Measurements from ENCODE around the gene SRGAP1.

The SRGAP1 gene

DNA sequence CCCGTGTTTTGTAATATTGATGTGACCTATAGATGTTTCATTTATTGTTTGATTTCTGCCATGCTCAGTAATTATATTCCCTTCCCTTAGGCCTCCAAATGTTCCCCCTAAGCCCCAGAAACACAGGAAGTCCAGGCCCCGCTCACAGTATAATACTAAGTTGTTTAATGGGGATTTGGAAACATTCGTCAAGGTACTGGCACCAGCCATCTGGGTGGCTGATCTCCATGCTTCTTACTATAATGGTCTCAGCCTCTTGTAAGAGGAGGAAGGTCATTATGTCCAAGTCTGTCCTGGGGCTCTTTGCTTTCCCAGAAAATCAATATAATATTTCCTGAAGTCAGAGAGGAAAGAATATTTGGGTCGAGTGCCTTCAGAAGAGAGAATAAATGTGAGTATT is 246.7 kb downstream of the SRGAP1 start:
- in situ Hi-C loops (cut with HindIII; ENCODE audit: low sequenced_read_pairs), result loop anchor here (10.0 kb wide), 1 partner anchor 94 kb away; no protein-coding TSS in a partner anchor
- no peak overlapping the region for H3K4me3 ChIP-seq (ENCODE audit: low read depth, low read length)
- no peak for DNase-seq (ENCODE audit: low read depth)
- TF ChIP-seq, protein P1, sequence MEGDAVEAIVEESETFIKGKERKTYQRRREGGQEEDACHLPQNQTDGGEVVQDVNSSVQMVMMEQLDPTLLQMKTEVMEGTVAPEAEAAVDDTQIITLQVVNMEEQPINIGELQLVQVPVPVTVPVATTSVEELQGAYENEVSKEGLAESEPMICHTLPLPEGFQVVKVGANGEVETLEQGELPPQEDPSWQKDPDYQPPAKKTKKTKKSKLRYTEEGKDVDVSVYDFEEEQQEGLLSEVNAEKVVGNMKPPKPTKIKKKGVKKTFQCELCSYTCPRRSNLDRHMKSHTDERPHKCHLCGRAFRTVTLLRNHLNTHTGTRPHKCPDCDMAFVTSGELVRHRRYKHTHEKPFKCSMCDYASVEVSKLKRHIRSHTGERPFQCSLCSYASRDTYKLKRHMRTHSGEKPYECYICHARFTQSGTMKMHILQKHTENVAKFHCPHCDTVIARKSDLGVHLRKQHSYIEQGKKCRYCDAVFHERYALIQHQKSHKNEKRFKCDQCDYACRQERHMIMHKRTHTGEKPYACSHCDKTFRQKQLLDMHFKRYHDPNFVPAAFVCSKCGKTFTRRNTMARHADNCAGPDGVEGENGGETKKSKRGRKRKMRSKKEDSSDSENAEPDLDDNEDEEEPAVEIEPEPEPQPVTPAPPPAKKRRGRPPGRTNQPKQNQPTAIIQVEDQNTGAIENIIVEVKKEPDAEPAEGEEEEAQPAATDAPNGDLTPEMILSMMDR (IDR thresholded peaks at IDR 0.05; ENCODE audit: low read depth, low read length, missing control alignments), result no peak

DNA sequence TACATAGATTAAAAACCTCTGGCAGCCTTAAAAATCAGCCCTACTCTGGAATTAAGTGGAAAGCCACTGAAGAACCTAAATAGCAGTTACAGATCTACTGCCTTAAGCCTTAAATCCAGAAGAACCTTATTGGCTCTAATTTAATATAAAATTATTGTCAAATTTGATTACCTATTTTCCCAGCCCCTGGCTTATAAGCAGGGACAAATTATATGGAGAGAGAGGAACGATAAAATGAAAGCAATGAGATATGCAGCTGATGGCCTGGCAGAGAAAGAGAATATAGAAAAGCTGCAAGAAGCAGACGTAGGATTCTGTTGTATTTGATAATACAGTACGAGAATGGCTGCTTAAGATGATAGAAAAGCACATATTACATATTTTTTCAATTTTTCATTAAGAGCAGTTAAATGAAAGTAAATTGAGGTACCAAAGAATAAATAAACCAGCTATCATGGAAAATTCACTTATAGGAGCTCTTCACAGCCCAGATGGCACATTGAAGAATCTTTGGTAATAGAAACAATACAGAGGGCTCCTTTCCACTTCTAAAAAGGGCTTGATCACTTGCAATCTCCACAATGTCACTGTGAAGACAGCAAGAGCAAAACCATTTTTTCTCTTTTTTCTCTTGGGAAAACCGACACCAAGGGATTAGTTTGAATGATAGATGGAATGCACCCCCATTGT is 248.2 kb downstream of the SRGAP1 start:
- H3K4me3 ChIP-seq (ENCODE audit: low read depth, low read length), result no peak overlapping the region
- no peak for DNase-seq (ENCODE audit: low read depth)
- in situ Hi-C loops (cut with HindIII; ENCODE audit: low sequenced_read_pairs), result loop anchor here (10.0 kb wide), 1 partner anchor 92 kb away; no protein-coding TSS in a partner anchor
- TF ChIP-seq, protein P1 (IDR thresholded peaks at IDR 0.05; ENCODE audit: low read depth, low read length, missing control alignments), result no peak

DNA sequence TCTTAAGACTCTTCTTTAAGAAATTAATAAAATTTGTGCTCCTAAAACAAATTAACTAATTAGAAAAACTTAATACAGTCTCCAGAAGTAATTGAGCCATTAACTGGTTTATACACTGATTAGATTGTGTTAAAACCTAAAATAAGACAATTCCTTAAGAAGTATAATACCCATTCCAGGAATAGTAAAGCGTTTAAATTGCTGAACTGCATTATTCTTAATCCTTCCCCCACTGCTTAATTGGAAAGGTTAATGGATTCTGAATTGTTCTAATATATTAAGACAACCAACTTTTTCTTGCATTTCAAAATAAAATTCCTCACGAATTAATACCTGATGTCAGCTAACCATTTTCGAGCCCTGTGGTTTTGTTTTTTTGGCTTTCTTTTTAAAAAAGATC is 249.2 kb downstream of the SRGAP1 start:
- no peak for DNase-seq (ENCODE audit: low read depth)
- in situ Hi-C loops (cut with HindIII; ENCODE audit: low sequenced_read_pairs), result loop anchor here (10.0 kb wide), 1 partner anchor 91 kb away; no protein-coding TSS in a partner anchor
- no peak overlapping the region for H3K4me3 ChIP-seq (ENCODE audit: low read depth, low read length)
- TF ChIP-seq, protein P1 (IDR thresholded peaks at IDR 0.05; ENCODE audit: low read depth, low read length, missing control alignments), result no peak

DNA sequence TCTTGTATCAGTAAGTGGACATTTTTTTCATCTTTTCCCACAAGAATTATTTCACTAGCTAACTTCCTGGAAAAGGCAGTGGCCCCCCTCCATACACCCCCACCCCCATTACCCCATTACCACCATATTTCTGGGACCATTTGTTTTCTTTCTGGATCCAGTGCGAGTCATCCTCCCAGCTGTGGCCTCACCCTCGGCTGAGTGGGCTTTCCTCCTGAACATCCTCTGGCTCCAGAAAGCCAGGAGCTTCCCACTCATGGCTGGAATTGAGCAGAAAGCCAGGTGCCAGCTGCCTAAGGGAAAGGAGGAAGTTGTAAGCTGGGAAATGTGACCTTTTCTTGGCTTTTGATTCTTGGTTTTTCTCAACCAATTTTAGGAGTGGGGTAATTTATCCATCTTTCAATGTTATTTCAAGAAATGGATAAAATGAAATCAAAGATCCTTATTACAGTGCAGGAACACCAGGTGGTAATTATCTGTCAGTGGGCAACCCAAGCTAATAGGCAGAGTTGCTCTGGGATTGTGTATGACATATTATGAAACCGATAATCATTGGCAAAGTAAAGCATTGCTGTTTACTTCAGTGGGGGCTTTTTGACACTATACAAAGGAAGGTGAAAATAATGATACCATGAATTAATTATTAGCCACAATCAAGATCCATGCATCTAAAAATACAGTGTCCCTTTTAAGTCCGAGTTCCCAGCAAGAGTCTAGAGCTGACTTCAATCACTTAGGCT is 253.0 kb downstream of the SRGAP1 start:
- TF ChIP-seq, protein P1 (IDR thresholded peaks at IDR 0.05; ENCODE audit: low read depth, low read length, missing control alignments), result no peak
- DNase-seq (ENCODE audit: low read depth), result no peak
- H3K4me3 ChIP-seq (ENCODE audit: low read depth, low read length), result no peak overlapping the region
- in situ Hi-C loops (cut with HindIII; ENCODE audit: low sequenced_read_pairs), result loop anchor here (10.0 kb wide), 1 partner anchor 87 kb away; no protein-coding TSS in a partner anchor

DNA sequence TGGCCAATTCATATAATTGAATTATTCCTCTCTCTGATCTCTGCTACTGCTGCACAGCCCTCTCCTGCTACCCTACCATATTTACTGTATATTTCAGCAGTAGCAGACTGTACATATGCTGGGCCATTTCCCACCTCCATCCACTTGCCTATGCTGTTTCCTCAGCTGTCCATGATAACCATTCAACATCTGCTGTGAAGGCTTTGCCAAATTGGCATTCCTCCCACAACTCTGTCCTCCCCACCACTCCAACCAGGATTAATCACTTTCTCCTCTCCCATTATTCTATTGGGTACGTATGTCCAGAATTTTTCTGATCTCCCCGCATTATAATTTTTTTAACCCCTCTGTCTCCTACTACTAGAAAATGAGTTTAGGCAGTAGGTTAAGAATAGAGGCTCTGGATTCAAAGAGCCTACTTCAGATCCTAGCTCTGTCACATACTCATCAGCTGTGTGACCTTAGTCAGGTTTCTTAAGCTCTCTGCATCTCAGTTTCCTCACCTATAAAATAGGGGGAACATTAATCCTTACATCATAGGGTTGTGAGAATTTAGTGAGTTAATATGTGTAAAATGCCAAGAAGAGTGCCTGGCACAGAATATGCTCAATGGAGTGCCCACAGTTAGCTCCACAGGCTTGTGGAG is 254.3 kb downstream of the SRGAP1 start:
- TF ChIP-seq, protein P1 (IDR thresholded peaks at IDR 0.05; ENCODE audit: low read depth, low read length, missing control alignments), result no peak
- in situ Hi-C loops (cut with HindIII; ENCODE audit: low sequenced_read_pairs), result loop anchor here (10.0 kb wide), 1 partner anchor 86 kb away; no protein-coding TSS in a partner anchor
- H3K4me3 ChIP-seq (ENCODE audit: low read depth, low read length), result no peak overlapping the region
- DNase-seq (ENCODE audit: low read depth), result no peak

DNA sequence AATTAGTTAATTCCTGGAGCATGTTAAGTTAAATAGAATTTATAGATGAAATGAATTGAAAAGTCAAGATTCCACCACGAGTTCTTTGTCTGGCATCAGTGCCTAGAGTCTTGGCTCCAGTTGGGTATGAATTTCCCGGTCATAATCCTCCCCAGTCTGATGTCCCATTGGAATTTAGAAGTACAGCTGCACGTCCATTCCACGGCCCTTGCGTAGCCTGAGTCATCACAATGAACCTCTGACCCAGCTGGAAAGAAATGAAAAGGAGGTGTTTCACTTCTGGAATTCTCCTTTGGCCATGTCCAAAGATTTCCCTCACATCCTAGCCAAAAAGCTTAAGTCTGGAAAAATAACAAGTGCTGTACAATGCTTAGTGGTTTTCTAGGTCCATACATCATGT is 254.9 kb downstream of the SRGAP1 start:
- in situ Hi-C loops (cut with HindIII; ENCODE audit: low sequenced_read_pairs), result loop anchor here (10.0 kb wide), 1 partner anchor 85 kb away; no protein-coding TSS in a partner anchor
- DNase-seq (ENCODE audit: low read depth), result peak; percentile 94
- TF ChIP-seq, protein P1 (IDR thresholded peaks at IDR 0.05; ENCODE audit: low read depth, low read length, missing control alignments), result no peak

More for the DNA sequence above, 254.9 kb downstream of the SRGAP1 start:
- no peak overlapping the region for H3K4me3 ChIP-seq (ENCODE audit: low read depth, low read length)

All from astrocyte of the cerebellum (primary cell).